Body of pancreas (tissue), 4 donors: Measurements from ENCODE around the gene PEX14.

Experiments
- CTCF ChIP-seq, 7 experiments: fragments of 450-650 bp in 4 of 7; fragments of 200-600 bp in 3 of 7; sonication (generic) in 3 of 7; IDR thresholded peaks; one replicate each; pipeline ENCODE4 v1.5.1; 2016 to 2019; ENCODE audit warnings: antibody characterized with exemption in 7 of 7
- POLR2A ChIP-seq, 3 donors: fragments of 450-650 bp; IDR thresholded peaks; one replicate each; pipeline ENCODE4 v1.6.1; 2016; ENCODE audit warnings: antibody characterized with exemption in 3 of 3, mild to moderate bottlenecking in 2 of 3

- TF ChIP-seq CTCF (IDR thresholded peaks at IDR 0.05) (no peak), POLR2A (IDR thresholded peaks at IDR 0.05) (no peak)
Observed at GRCh38 chr1:10585242-10585641, 110.5 kb downstream of the PEX14 start.
